Osteoblast (primary cell): Measurements from ENCODE around the gene TAGAP. TPM values are rescaled to one million over a fixed set of nuclear protein-coding genes. Genes with fewer than 3 reads are reported as not detected.
"Not testable (repeated sequence)": the region's sequence is repeated elsewhere in the genome, so short reads cannot be mapped to it uniquely, and the experiment has no call there.

Source experiments
- DNase-seq: peaks from one replicate; pipeline ENCODE4 v3.0.0; 2011; ENCODE audit warnings: low spot score, mixed read lengths; ENCODE audit not compliant: insufficient read length; ENCODE audit errors: missing footprints
- H2AFZ ChIP-seq: 2 replicates; pipeline ENCODE4 v1.6.0; 2011; ENCODE audit warnings: mild to moderate bottlenecking, low read length
- H3K27ac ChIP-seq: 2 replicates; pipeline ENCODE4 v1.5.1; 2011; ENCODE audit warnings: mild to moderate bottlenecking, low read depth, low read length, moderate library complexity
- H3K27me3 ChIP-seq: 2 replicates; pipeline ENCODE4 v1.6.0; 2012; ENCODE audit warnings: mild to moderate bottlenecking, control low read depth, inconsistent platforms, low read length, moderate library complexity; ENCODE audit not compliant: insufficient read depth
- H3K36me3 ChIP-seq: 2 replicates; pipeline ENCODE4 v1.5.1; 2011; ENCODE audit warnings: mild to moderate bottlenecking, low read length, control low read depth, moderate library complexity; ENCODE audit not compliant: insufficient read depth
- H3K4me1 ChIP-seq: 2 replicates; pipeline ENCODE4 v1.5.1; 2011; ENCODE audit warnings: mild to moderate bottlenecking, low read length, control low read depth, moderate library complexity; ENCODE audit not compliant: insufficient read depth
- H3K4me2 ChIP-seq: 2 replicates; pipeline ENCODE4 v1.6.0; 2011; ENCODE audit warnings: mild to moderate bottlenecking, low read length; ENCODE audit not compliant: insufficient read depth
- H3K4me3 ChIP-seq: fragments of 200-600 bp; sonication (generic); 3 replicates; pipeline ENCODE4 v1.5.1; 2012; ENCODE audit warnings: mild to moderate bottlenecking, low read length, inconsistent platforms; ENCODE audit not compliant: insufficient read depth
- H3K79me2 ChIP-seq: 2 replicates; pipeline ENCODE4 v1.6.0; 2012; ENCODE audit warnings: mild to moderate bottlenecking, low read length, control low read depth, inconsistent platforms; ENCODE audit not compliant: insufficient read depth
- H3K9me3 ChIP-seq: 2 replicates; pipeline ENCODE4 v1.5.1; 2011; ENCODE audit warnings: low read depth, low read length, control low read depth
- H4K20me1 ChIP-seq: 2 replicates; pipeline ENCODE4 v1.6.0; 2012; ENCODE audit warnings: mild to moderate bottlenecking, low read length, control low read depth; ENCODE audit not compliant: insufficient read depth
- total RNA-seq: library from RNA; depleted of rRNA; stranded (reverse); fragments of >200 nt; gene quantifications from 2 replicates; pipeline ENCODE4 v1.2.3, GENCODE V29; 2012
- TF ChIP-seq, protein P1 (sequence below): IDR thresholded peaks from 2 replicates; pipeline ENCODE4 v1.5.1; 2011; ENCODE audit warnings: mild to moderate bottlenecking, low read depth, low read length, moderate library complexity; ENCODE audit errors: extremely low read depth

The TAGAP gene
- total RNA-seq, 1 donor = not detected

DNA sequence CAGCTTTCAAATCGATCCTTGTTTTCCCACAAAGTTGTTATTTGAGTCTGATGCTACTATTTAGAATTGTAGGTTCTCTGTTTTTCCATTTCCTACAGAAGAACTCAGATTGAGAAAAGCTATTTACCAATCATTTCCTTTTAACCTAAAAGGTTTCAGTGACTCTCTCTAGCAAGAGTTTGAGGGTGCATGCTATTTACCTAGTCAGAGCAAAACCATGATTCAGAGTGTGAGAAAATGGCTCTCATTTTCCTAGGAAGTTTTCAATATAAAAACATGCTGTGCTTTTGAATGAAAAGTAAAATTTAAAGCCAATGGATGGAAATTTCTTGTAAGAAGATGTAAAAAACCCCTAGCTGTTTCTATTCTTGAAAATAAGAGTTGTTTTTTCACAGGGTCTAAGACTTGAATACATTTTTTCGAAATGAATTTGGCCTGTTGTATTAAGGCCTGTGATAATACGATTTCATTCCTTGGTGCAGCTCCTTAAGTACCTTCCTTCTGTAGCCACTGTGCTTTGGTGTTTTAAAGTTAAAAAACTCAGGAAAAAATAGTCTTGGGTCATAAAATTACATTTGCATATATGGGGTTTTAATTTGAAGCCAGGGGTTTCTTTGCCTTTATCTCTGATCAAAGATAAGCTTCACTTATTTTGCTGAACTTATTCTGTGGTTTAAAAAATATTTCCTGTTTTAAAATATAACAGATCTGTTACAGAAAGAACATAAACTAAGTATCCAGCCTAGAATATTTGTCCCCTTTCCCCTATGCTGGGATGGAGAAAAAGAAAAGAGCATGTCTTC lies 26.8 kb downstream of the TAGAP start:
- H3K4me1 ChIP-seq = no peaks in the 10 kb centered on the region
- H3K36me3 ChIP-seq = no peaks in the 10 kb centered on the region
- TF ChIP-seq, protein P1, sequence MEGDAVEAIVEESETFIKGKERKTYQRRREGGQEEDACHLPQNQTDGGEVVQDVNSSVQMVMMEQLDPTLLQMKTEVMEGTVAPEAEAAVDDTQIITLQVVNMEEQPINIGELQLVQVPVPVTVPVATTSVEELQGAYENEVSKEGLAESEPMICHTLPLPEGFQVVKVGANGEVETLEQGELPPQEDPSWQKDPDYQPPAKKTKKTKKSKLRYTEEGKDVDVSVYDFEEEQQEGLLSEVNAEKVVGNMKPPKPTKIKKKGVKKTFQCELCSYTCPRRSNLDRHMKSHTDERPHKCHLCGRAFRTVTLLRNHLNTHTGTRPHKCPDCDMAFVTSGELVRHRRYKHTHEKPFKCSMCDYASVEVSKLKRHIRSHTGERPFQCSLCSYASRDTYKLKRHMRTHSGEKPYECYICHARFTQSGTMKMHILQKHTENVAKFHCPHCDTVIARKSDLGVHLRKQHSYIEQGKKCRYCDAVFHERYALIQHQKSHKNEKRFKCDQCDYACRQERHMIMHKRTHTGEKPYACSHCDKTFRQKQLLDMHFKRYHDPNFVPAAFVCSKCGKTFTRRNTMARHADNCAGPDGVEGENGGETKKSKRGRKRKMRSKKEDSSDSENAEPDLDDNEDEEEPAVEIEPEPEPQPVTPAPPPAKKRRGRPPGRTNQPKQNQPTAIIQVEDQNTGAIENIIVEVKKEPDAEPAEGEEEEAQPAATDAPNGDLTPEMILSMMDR = no peak
- no peak overlapping the region for H3K4me3 ChIP-seq
- no peak overlapping the region for H2AFZ ChIP-seq
- no peaks in the 10 kb centered on the region for H4K20me1 ChIP-seq
- no peaks in the 10 kb centered on the region for H3K9me3 ChIP-seq
- DNase-seq = no peak
- no peak overlapping the region for H3K27ac ChIP-seq
- no peaks in the 10 kb centered on the region for H3K79me2 ChIP-seq
- H3K4me2 ChIP-seq = no peak overlapping the region
- H3K27me3 ChIP-seq = no peaks in the 10 kb centered on the region

DNA sequence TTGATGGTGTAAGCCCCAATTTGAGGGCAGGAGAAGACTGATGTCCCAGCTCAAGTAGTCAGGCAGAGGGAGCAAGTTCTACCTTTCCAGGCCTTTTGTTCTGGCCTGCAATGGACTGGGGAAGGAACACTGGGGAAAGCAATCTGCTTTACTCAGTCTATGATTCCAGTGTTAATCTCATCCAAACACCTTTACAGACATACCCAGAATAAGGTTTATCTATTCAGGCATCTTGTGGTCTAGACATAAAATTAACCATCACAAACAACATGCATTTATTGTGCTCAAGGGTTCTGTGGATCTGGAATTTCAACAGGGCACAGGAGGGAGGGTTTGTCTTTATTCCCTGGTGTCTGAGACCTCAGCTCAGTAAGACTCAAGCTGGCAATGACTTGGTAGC lies 30.4 kb downstream of the TAGAP start:
- no peaks in the 10 kb centered on the region for H3K4me1 ChIP-seq
- H3K27ac ChIP-seq = no peak overlapping the region
- TF ChIP-seq, protein P1 = no peak

DNA sequence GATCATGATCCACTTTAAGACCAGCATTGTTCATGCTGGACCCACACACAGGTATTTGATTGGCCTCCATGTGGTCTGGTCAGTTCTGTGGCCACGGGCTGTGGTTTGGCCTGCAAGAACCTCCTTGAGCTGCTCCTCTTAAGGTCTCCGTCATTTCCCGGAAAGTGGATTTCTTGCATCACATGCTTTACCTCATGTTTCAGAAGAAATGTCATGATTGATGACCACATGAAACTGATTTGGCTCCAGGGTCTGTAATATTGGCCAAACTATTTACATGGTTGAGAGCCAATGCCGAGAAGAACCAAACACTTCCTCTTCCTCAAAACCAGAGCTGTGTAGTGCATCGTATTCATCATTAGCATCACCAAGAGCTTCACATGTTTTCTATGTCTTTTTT lies 31.6 kb downstream of the TAGAP start:
- no peak for DNase-seq
- TF ChIP-seq, protein P1 = no peak
- Histone ChIP-seq H3K4me1 (no peaks in the 10 kb centered on the region), H3K27ac (no peak overlapping the region), H3K79me2 (no peaks in the 10 kb centered on the region), H3K4me3 (no peak overlapping the region), H2AFZ (no peak overlapping the region), H3K27me3 (no peaks in the 10 kb centered on the region), H3K36me3 (no peaks in the 10 kb centered on the region), H3K9me3 (no peaks in the 10 kb centered on the region), H3K4me2 (no peak overlapping the region), H4K20me1 (no peaks in the 10 kb centered on the region)

More for the DNA sequence above, 30.4 kb downstream of the TAGAP start:
- no peak for DNase-seq
- Histone ChIP-seq H4K20me1 (no peaks in the 10 kb centered on the region), H3K36me3 (no peaks in the 10 kb centered on the region), H3K79me2 (no peaks in the 10 kb centered on the region), H3K27me3 (no peaks in the 10 kb centered on the region), H3K4me3 (no peak overlapping the region), H3K4me2 (no peak overlapping the region), H2AFZ (no peak overlapping the region), H3K9me3 (no peaks in the 10 kb centered on the region)

DNA sequence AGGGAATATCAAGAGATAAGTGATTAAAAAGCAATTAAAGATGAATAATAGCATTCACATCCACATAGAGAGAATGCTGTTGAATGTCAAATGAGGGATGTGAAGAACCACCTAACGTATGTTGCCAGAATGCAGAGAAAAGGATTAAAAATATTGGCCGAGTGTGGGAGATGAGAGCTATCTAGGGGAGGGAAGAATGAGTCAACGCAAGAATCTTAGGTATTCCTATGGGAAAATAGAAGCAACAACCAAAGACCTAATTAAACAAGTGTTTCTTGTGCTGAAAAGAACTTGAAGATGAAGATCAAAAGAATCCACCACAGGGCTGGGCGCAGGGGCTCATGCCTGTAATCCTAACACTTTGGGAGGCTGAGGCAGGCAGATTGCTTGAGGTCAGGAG lies 32.6 kb downstream of the TAGAP start:
- DNase-seq = no peak
- TF ChIP-seq, protein P1 = no peak
- Histone ChIP-seq H2AFZ (no peak overlapping the region), H4K20me1 (no peaks in the 10 kb centered on the region), H3K4me1 (no peaks in the 10 kb centered on the region), H3K27me3 (no peaks in the 10 kb centered on the region), H3K4me2 (no peak overlapping the region), H3K9me3 (no peaks in the 10 kb centered on the region), H3K27ac (no peak overlapping the region), H3K79me2 (no peaks in the 10 kb centered on the region), H3K36me3 (no peaks in the 10 kb centered on the region), H3K4me3 (no peak overlapping the region)

DNA sequence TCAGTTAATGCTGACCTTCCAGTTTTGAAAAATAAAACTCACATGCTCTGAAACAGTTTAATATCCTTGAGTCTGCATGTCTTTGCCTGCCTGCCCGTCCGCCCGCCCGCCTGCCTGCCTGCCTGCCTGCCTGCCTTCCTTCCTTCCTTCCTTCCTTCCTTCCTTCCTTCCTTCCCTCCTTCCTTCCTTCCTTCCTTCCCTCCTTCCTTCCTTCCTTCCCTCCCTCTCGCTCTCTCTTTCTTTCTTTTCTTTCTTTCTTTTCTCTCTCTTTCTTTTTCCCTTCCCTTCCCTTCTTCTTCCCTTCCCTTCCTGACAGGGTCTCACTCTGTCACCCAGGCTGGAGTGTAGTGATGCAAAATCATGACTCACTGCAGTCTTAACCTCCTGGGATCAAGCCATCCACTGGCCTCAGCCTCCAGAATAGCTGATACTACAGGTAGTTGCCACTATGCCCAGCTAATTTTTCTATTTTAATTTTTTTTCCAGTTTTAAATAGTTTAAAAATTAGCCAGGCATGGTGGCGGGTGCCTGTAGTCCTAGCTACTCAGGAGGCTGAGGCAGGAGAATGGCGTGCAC lies 34.7 kb downstream of the TAGAP start:
- H3K4me1 ChIP-seq, H2AFZ ChIP-seq, H3K27me3 ChIP-seq, H3K79me2 ChIP-seq, DNase-seq, H3K27ac ChIP-seq, H3K4me2 ChIP-seq, H4K20me1 ChIP-seq, H3K9me3 ChIP-seq, H3K4me3 ChIP-seq, H3K36me3 ChIP-seq: not testable (repeated sequence)
